ENCODE data around the gene SERINC2.
A peak's percentile ranks its signal among the peaks of the same experiment; 100 is the strongest.
"Not testable (repeated sequence)": the region's sequence is repeated elsewhere in the genome, so short reads cannot be mapped to it uniquely, and the experiment has no call there.

Gene SERINC2

DNA sequence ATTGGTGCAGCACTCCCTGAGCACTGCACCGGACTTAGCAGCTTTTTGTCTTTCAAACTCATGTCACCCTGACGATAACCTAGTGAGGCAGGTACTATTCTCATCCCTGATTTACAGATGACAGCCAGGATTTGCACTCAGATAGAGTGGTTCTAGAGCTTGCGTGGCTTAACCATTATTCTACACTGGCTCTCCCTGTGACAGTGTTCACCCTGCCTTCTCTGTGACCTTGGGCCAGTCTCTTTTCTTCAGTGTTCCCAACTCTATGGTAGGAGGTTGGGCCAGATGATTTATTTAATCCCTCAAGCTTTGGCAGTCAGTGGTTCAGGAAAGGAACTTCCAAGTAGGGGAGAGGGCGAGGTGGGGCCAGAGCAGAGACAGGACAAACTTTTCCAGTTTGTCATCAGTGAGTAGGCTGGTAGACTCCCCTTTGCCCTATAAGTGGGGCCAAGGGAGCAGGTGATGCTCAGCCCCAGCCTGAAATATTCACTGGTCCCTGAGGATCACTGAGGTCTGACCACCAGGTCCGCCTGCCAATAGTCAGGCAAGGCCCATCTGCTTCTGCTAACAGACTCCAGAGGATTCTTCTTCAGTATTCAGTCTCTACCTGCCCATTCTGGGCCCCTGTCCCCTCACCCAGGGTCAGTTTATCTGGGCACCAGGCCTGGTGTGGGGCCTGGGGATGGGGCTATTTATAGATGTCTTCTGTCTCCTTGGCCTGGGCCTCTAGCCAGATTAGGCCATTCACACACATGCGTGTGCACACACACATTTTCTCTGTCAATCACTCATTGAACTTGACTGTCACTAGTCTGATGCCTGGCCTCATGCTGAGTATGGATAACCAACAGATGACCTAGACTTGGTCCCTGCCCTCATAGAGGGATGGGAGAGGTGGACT lies 31.4 kb upstream of the SERINC2 start:
- DNase-seq = no peak
- in situ Hi-C loops (cut with HindIII; ENCODE audit: low pct_ligation_motif_present, low pct_unique_long_range_greater_than_20kb, low sequenced_read_pairs) = no loop called here

GRCh38 chr1:31382379-31382989 lies 30.5 kb upstream of the SERINC2 start:
- DNase-seq = no peak
- in situ Hi-C loops (cut with HindIII; ENCODE audit: low pct_ligation_motif_present, low pct_unique_long_range_greater_than_20kb, low sequenced_read_pairs) = no loop called here

- in situ Hi-C loops (cut with HindIII; ENCODE audit: low pct_ligation_motif_present, low pct_unique_long_range_greater_than_20kb, low sequenced_read_pairs) = no loop called here
- DNase-seq = no peak
Measured at GRCh38 chr1:31383967-31384366, 29.0 kb upstream of the SERINC2 start.

DNA sequence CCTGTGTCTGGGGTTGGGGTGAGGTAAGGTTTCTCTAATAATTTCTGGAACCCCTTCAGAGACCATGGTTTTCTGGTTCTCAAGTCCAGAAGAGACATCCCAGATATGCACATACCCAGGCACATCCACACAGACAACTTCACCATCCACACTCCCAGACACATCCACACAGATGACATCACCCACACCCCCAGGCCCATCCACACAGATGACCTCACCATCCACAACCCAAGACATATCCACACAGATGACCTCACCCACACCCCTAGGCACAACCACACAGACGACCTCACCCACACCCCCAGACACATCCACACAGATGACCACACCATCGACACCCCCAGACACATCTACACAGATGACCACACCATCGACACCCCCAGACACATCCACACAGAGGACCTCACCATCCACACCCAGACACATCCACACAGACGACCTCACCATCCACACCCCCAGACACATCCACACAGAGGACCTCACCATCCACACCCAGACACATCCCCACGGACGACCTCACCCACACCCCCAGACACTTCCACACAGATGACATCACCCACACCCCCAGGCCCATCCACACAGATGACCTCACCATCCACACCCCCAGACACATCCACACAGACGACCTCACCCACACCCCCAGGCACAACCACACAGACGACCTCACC lies 26.3 kb upstream of the SERINC2 start:
- not testable (repeated sequence) for DNase-seq

GRCh38 chr1:31387612-31388011 lies 25.4 kb upstream of the SERINC2 start:
- in situ Hi-C loops (cut with HindIII; ENCODE audit: low pct_ligation_motif_present, low pct_unique_long_range_greater_than_20kb, low sequenced_read_pairs) = no loop called here
- no peak for DNase-seq

More for the DNA sequence above, 26.3 kb upstream of the SERINC2 start:
- in situ Hi-C loops (cut with HindIII; ENCODE audit: low pct_ligation_motif_present, low pct_unique_long_range_greater_than_20kb, low sequenced_read_pairs) = not testable (repeated sequence)

GRCh38 chr1:31389616-31390015 lies 23.4 kb upstream of the SERINC2 start:
- DNase-seq = no peak
- in situ Hi-C loops (cut with HindIII; ENCODE audit: low pct_ligation_motif_present, low pct_unique_long_range_greater_than_20kb, low sequenced_read_pairs) = no loop called here

DNA sequence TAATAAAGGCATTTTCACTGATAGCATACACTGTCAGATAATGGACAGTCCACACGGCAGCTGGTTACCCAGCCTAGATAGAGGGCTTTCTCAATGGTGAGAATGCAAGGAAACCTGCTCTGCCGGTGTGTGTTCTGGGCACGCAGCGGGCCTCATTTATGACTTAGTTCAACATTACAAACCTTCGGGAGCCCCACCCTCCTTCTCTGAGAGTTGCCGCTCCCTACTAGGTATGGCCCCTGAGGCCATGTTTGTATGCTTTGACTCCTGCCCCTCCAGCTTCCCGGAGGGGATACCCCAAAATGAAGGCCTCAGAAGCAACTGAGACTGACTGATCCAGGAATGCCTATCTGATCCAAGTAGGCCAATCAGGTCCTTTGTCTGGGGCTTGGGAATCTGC lies 22.9 kb upstream of the SERINC2 start:
- no peak for DNase-seq
- in situ Hi-C loops (cut with HindIII; ENCODE audit: low pct_ligation_motif_present, low pct_unique_long_range_greater_than_20kb, low sequenced_read_pairs) = no loop called here

DNA sequence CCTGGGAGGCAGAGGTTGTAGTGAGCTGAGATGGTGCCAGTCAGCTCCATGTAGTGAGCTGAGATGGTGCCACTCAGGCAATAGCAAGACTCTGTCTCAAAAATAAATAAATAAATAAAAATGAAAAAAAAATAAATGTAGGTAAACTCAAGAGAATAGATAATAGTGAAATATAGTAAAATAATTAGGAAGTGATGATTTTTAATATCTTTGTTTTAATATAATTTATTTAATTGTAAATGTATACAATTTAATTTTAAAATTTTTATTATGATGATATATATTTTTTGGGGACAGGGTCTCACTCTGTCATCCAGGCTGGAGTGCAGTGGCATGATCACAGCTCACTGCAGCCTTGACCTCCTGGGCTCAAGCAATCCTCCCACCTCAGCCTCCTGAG lies 19.6 kb upstream of the SERINC2 start:
- no peak for DNase-seq
- in situ Hi-C loops (cut with HindIII; ENCODE audit: low pct_ligation_motif_present, low pct_unique_long_range_greater_than_20kb, low sequenced_read_pairs) = no loop called here

- in situ Hi-C loops (cut with HindIII; ENCODE audit: low pct_ligation_motif_present, low pct_unique_long_range_greater_than_20kb, low sequenced_read_pairs) = no loop called here
- peak; percentile 81 for DNase-seq
Measured at GRCh38 chr1:31394584-31395193, 18.3 kb upstream of the SERINC2 start.

DNA sequence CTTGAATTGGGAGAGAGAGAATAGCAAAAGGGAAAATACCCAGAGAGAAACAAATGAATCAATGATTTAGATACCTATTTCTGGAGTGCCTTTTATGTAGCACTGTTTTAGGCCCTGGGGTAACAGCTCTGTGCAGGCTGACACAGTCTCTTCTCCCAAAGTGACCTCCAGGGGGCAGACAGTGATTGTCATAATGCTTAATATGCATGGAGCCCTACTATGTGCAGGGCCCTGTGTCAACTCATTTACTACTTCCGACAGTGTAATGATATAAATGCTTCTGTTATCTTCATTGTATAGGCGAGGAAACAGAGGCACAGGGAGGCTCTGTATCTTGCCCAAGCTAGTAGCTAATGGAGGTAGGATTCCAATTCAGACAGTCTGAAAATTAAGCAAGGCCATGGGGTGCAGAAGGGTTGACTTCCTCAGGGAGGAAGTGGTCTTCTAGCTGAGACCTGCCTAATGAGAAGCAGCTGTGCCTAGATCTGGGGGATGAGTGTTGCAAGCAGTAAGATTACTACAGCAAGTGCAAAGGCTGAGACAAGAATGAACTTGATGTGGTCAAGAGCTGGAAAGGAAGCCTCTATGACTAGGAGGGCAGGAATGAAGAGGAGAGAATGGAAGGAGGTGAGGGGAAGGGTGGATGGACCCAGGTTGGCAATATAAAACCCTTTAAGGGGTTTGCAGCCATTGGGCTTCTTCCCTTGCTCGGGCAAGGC lies 16.2 kb upstream of the SERINC2 start:
- in situ Hi-C loops (cut with HindIII; ENCODE audit: low pct_ligation_motif_present, low pct_unique_long_range_greater_than_20kb, low sequenced_read_pairs) = no loop called here
- no peak for DNase-seq

DNA sequence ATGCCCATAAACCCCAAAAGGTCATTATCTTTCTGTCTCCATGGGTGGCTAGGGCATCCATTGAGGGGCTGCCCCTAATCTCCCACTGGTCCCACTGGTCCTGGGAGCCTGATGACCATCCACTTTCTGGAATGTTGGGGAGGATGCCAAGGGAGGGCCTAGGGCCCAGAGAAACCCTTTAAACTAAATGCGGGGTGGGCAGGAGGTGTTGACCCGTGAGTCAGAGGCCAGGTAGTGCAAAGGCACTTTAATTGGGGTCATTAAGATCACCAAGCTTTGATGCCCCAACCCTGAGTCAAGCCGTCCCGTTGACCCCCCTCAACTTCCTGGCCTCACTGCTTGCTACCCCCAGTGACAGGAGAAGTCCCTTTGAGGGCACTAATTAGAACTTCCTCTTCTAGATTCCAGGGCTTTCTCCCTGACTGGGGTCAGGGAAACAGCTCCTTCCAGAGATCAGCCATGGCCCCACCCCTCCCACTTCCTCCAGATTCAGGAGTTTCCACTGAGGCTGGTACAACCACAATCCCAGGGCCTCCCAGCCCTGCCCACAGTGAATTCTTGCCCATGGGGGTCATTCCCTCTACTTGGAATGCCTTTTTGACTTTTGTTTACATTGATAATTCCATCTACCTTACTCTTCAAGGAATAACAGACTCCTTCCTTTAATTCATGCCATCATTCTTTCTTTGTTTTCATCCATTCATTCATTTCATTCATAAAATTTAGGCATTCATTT lies 15.5 kb upstream of the SERINC2 start:
- in situ Hi-C loops (cut with HindIII; ENCODE audit: low pct_ligation_motif_present, low pct_unique_long_range_greater_than_20kb, low sequenced_read_pairs) = no loop called here
- DNase-seq = no peak

DNA sequence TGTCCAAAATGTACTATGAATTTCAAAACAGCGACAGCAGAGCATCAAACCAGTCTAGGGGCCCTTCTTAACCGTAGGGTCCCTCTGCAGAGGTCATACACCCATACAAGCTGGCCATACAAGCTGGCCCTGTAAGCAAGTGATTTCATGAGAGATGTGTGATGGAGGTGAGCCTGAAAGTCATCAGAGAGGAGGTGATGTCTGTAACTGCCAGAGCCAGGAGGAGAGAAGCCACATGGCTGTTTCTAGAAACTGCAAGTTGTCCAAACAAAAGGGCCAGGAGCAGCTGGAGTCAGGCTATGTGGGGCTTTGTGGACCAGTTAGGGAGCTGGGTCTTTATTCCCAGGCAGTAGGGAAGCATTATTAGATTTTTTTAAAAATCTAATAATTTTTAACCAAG lies 14.8 kb upstream of the SERINC2 start:
- in situ Hi-C loops (cut with HindIII; ENCODE audit: low pct_ligation_motif_present, low pct_unique_long_range_greater_than_20kb, low sequenced_read_pairs) = no loop called here

GRCh38 chr1:31399976-31400375 lies 13.0 kb upstream of the SERINC2 start:
- in situ Hi-C loops (cut with HindIII; ENCODE audit: low pct_ligation_motif_present, low pct_unique_long_range_greater_than_20kb, low sequenced_read_pairs) = no loop called here
- no peak for DNase-seq

More for the DNA sequence above, 14.8 kb upstream of the SERINC2 start:
- no peak for DNase-seq

GRCh38 chr1:31400393-31400792 lies 12.6 kb upstream of the SERINC2 start:
- in situ Hi-C loops (cut with HindIII; ENCODE audit: low pct_ligation_motif_present, low pct_unique_long_range_greater_than_20kb, low sequenced_read_pairs) = no loop called here
- DNase-seq = no peak

GRCh38 chr1:31401241-31401640 lies 11.8 kb upstream of the SERINC2 start:
- no peak for DNase-seq
- in situ Hi-C loops (cut with HindIII; ENCODE audit: low pct_ligation_motif_present, low pct_unique_long_range_greater_than_20kb, low sequenced_read_pairs) = no loop called here

- in situ Hi-C loops (cut with HindIII; ENCODE audit: low pct_ligation_motif_present, low pct_unique_long_range_greater_than_20kb, low sequenced_read_pairs) = no loop called here
- DNase-seq = no peak
Measured at GRCh38 chr1:31405578-31406245, 7.3 kb upstream of the SERINC2 start.

GRCh38 chr1:31407029-31407626 lies 5.9 kb upstream of the SERINC2 start:
- no peak for DNase-seq
- in situ Hi-C loops (cut with HindIII; ENCODE audit: low pct_ligation_motif_present, low pct_unique_long_range_greater_than_20kb, low sequenced_read_pairs) = no loop called here
